T-helper 22 cell (primary cell): ENCODE results near the gene DROSHA.

Source experiments
- DNase-seq: peaks from one replicate; pipeline ENCODE4 v3.0.0-alpha.2; 2020; ENCODE audit warnings: low read depth

Gene DROSHA

GRCh38 chr5:31516802-31517201, 15.1 kb downstream of the DROSHA start:
- DNase-seq = no peak

- no peak for DNase-seq
Measured at GRCh38 chr5:31511305-31511704, 20.6 kb downstream of the DROSHA start.

- DNase-seq = no peak
Measured at GRCh38 chr5:31504529-31504928, 27.4 kb downstream of the DROSHA start.

GRCh38 chr5:31502506-31502905, 29.4 kb downstream of the DROSHA start:
- no peak for DNase-seq

GRCh38 chr5:31500256-31500655, 31.6 kb downstream of the DROSHA start:
- no peak for DNase-seq

- DNase-seq = no peak
Measured at GRCh38 chr5:31496891-31497290, 35.0 kb downstream of the DROSHA start.

GRCh38 chr5:31496301-31496700, 35.6 kb downstream of the DROSHA start:
- DNase-seq = no peak

GRCh38 chr5:31495336-31495735, 36.6 kb downstream of the DROSHA start:
- DNase-seq = no peak

- no peak for DNase-seq
Measured at GRCh38 chr5:31492869-31493268, 39.0 kb downstream of the DROSHA start.

GRCh38 chr5:31487506-31487905, 44.4 kb downstream of the DROSHA start:
- no peak for DNase-seq

- DNase-seq = no peak
Measured at GRCh38 chr5:31486441-31486840, 45.5 kb downstream of the DROSHA start.

GRCh38 chr5:31485376-31486207, 46.3 kb downstream of the DROSHA start:
- no peak for DNase-seq

- no peak for DNase-seq
Measured at GRCh38 chr5:31481531-31482165, 50.2 kb downstream of the DROSHA start.

- DNase-seq = no peak
Measured at GRCh38 chr5:31479706-31480105, 52.2 kb downstream of the DROSHA start.

GRCh38 chr5:31478901-31479300, 53.0 kb downstream of the DROSHA start:
- DNase-seq = no peak

- DNase-seq = no peak
Measured at GRCh38 chr5:31477971-31478370, 53.9 kb downstream of the DROSHA start.

GRCh38 chr5:31477516-31477915, 54.4 kb downstream of the DROSHA start:
- no peak for DNase-seq

GRCh38 chr5:31476738-31477141, 55.2 kb downstream of the DROSHA start:
- DNase-seq = no peak

- DNase-seq = no peak
Measured at GRCh38 chr5:31471916-31472315, 60.0 kb downstream of the DROSHA start.

GRCh38 chr5:31471040-31471439, 60.9 kb downstream of the DROSHA start:
- no peak for DNase-seq

GRCh38 chr5:31470608-31471007, 61.3 kb downstream of the DROSHA start:
- no peak for DNase-seq

- no peak for DNase-seq
Measured at GRCh38 chr5:31469886-31470285, 62.0 kb downstream of the DROSHA start.

- no peak for DNase-seq
Measured at GRCh38 chr5:31469466-31469865, 62.4 kb downstream of the DROSHA start.

GRCh38 chr5:31465291-31465690, 66.6 kb downstream of the DROSHA start:
- DNase-seq = no peak
